ENCODE measurements around the gene ASAP2.

The ASAP2 gene

DNA sequence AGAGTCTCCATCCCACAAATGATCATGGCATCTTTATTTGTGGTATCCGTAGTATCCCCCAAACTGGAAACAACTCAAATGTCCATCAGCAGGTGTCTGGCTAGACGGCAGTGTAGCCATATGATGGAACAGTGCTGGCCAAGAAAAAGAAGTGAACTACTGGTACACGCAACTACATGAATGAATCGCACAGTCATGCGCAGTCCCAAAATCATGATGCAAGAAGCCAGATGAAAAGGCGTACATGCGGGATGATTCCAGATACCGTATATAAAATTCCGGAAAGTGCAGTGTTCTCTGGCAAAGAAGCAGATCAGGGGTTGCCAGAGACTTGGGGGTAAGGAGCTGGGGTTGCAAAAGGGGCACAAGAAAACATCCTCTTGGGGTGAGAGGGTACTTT lies 102.5 kb downstream of the ASAP2 start:
- Histone ChIP-seq H4K5ac (ENCODE audit: low read length) (no peak overlapping the region), H3K27me3 (ENCODE audit: insufficient read depth, low read length, poor library complexity) (no peaks in the 10 kb centered on the region), H3K4me3 (ENCODE audit: low read length) (no peak overlapping the region), H3K36me3 (ENCODE audit: control insufficient read depth, insufficient read depth, low read length) (no peaks in the 10 kb centered on the region), H2BK5ac (ENCODE audit: low read length) (no peak overlapping the region), H4K8ac (ENCODE audit: low read depth, low read length) (no peak overlapping the region), H3K79me2 (ENCODE audit: control insufficient read depth, insufficient read depth, low read length) (no peaks in the 10 kb centered on the region), H3K79me1 (ENCODE audit: low read length) (no peaks in the 10 kb centered on the region), H3K27ac (ENCODE audit: low read depth, low read length) (no peak overlapping the region), H3K4me2 (ENCODE audit: low read length) (no peak overlapping the region), H2BK15ac (replicated peaks; ENCODE audit: low read depth) (no peak overlapping the region), H3K4me1 (ENCODE audit: control insufficient read depth, low read depth, low read length) (peaks cover 2% of the 10 kb centered on the region), H3K9ac (ENCODE audit: low read length) (no peak overlapping the region), H2AK5ac (ENCODE audit: low read length) (no peak overlapping the region), H3K18ac (ENCODE audit: low read length) (no peak overlapping the region), H3K56ac (ENCODE audit: low read length) (no peak overlapping the region), H3K23ac (ENCODE audit: low read length) (no peak overlapping the region), H3K4ac (ENCODE audit: low read depth, low read length) (no peak overlapping the region), H2BK120ac (ENCODE audit: low read depth, low read length) (no peak overlapping the region)
- no peak for DNase-seq
- no CpG with 5 or more reads among the region's 9 CpGs for WGBS (ENCODE audit: extremely low coverage, insufficient coverage, low lambda C conversion rate)

DNA sequence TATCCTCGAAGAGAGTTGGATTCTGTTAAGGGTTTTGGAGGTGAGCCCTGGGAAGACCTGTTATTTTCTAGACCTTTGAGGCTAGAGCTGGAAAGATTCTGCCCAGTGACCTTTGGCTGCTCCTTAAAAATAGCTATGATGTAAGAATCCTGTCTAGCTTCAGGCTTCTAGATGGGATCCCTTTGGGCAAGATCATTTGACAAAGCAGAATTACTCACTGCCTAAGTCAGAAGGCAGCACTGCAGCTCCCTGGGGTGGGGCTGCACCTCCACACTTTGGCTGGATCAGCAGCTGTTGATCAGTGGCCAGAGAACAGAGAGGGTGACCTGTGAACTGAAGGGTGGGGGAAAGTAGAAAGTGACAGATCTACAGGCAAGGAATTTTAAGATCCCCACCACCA lies 103.8 kb downstream of the ASAP2 start:
- Histone ChIP-seq H4K5ac (ENCODE audit: low read length) (no peak overlapping the region), H2AK5ac (ENCODE audit: low read length) (no peak overlapping the region), H3K4me3 (ENCODE audit: low read length) (no peak overlapping the region), H3K4ac (ENCODE audit: low read depth, low read length) (no peak overlapping the region), H4K8ac (ENCODE audit: low read depth, low read length) (no peak overlapping the region), H2BK15ac (replicated peaks; ENCODE audit: low read depth) (no peak overlapping the region), H3K27ac (ENCODE audit: low read depth, low read length) (no peak overlapping the region), H2BK5ac (ENCODE audit: low read length) (no peak overlapping the region), H3K27me3 (ENCODE audit: insufficient read depth, low read length, poor library complexity) (no peaks in the 10 kb centered on the region), H3K4me2 (ENCODE audit: low read length) (no peak overlapping the region), H3K79me2 (ENCODE audit: control insufficient read depth, insufficient read depth, low read length) (no peaks in the 10 kb centered on the region), H3K4me1 (ENCODE audit: control insufficient read depth, low read depth, low read length) (peaks cover 2% of the 10 kb centered on the region), H3K79me1 (ENCODE audit: low read length) (no peaks in the 10 kb centered on the region), H3K23ac (ENCODE audit: low read length) (no peak overlapping the region), H2BK120ac (ENCODE audit: low read depth, low read length) (no peak overlapping the region), H3K56ac (ENCODE audit: low read length) (no peak overlapping the region), H3K36me3 (ENCODE audit: control insufficient read depth, insufficient read depth, low read length) (no peaks in the 10 kb centered on the region), H3K9ac (ENCODE audit: low read length) (no peak overlapping the region), H3K18ac (ENCODE audit: low read length) (no peak overlapping the region)
- no peak for DNase-seq
- no CpG with 5 or more reads among the region's 1 CpG for WGBS (ENCODE audit: extremely low coverage, insufficient coverage, low lambda C conversion rate)

DNA sequence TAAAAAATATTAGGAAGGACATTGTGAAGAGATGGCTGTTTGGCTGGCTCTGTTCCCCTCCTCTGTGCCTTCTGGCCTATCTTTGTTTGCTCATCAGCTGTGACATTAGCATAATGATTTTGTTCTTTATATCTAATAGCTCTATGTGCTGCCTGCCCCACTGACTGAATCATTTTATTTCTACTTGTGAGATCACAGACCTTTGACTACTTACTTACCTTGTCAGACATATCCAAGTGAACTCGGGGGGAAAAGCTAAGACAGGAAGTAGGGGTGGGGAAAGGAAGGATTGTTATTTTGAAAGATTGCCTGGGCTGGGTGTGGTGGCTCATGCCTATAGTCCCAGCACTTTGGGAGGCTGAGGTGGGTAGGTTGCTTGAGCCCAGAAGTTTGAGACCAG lies 104.2 kb downstream of the ASAP2 start:
- Histone ChIP-seq H3K27ac (ENCODE audit: low read depth, low read length) (no peak overlapping the region), H2BK120ac (ENCODE audit: low read depth, low read length) (no peak overlapping the region), H3K18ac (ENCODE audit: low read length) (no peak overlapping the region), H3K27me3 (ENCODE audit: insufficient read depth, low read length, poor library complexity) (no peaks in the 10 kb centered on the region), H2BK15ac (replicated peaks; ENCODE audit: low read depth) (no peak overlapping the region), H4K8ac (ENCODE audit: low read depth, low read length) (no peak overlapping the region), H4K5ac (ENCODE audit: low read length) (no peak overlapping the region), H2BK5ac (ENCODE audit: low read length) (no peak overlapping the region), H3K4ac (ENCODE audit: low read depth, low read length) (no peak overlapping the region), H3K4me1 (ENCODE audit: control insufficient read depth, low read depth, low read length) (peaks cover 2% of the 10 kb centered on the region), H3K4me3 (ENCODE audit: low read length) (no peak overlapping the region), H3K4me2 (ENCODE audit: low read length) (no peak overlapping the region), H3K9ac (ENCODE audit: low read length) (no peak overlapping the region), H3K56ac (ENCODE audit: low read length) (no peak overlapping the region), H3K79me1 (ENCODE audit: low read length) (no peaks in the 10 kb centered on the region), H3K23ac (ENCODE audit: low read length) (no peak overlapping the region), H2AK5ac (ENCODE audit: low read length) (no peak overlapping the region), H3K79me2 (ENCODE audit: control insufficient read depth, insufficient read depth, low read length) (no peaks in the 10 kb centered on the region), H3K36me3 (ENCODE audit: control insufficient read depth, insufficient read depth, low read length) (no peaks in the 10 kb centered on the region)
- DNase-seq: no peak
- no CpG with 5 or more reads among the region's 1 CpG for whole genome bisulfite sequencing (ENCODE audit: extremely low coverage, insufficient coverage, low lambda C conversion rate)

DNA sequence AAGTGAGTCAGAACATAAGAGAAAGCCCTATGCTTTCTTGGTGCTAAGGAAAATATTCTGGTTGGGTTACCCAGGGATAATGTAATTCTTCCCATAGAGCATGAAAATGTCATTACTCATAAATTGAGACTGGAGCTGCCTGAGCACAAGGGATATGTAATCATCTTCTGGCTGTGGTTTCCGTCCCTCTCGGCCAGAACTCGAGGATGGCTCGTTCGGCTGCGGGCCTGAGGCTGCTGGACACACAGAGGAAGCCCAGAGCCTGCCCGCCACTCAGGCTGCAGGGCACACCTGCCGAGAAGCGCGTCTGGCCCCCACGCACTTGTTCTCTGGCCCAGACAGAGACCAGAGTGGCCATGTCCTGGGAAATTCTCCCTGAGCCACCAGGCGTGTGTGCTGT lies 104.9 kb downstream of the ASAP2 start:
- Histone ChIP-seq H3K56ac (ENCODE audit: low read length) (no peak overlapping the region), H3K79me1 (ENCODE audit: low read length) (no peaks in the 10 kb centered on the region), H2AK5ac (ENCODE audit: low read length) (no peak overlapping the region), H2BK15ac (replicated peaks; ENCODE audit: low read depth) (no peak overlapping the region), H3K79me2 (ENCODE audit: control insufficient read depth, insufficient read depth, low read length) (no peaks in the 10 kb centered on the region), H3K36me3 (ENCODE audit: control insufficient read depth, insufficient read depth, low read length) (no peaks in the 10 kb centered on the region), H3K4me1 (ENCODE audit: control insufficient read depth, low read depth, low read length) (peaks cover 2% of the 10 kb centered on the region), H3K27ac (ENCODE audit: low read depth, low read length) (no peak overlapping the region), H2BK5ac (ENCODE audit: low read length) (no peak overlapping the region), H3K4me3 (ENCODE audit: low read length) (no peak overlapping the region), H3K27me3 (ENCODE audit: insufficient read depth, low read length, poor library complexity) (no peaks in the 10 kb centered on the region), H2BK120ac (ENCODE audit: low read depth, low read length) (no peak overlapping the region), H3K9ac (ENCODE audit: low read length) (no peak overlapping the region), H3K23ac (ENCODE audit: low read length) (no peak overlapping the region), H3K4me2 (ENCODE audit: low read length) (no peak overlapping the region), H3K4ac (ENCODE audit: low read depth, low read length) (no peak overlapping the region), H4K8ac (ENCODE audit: low read depth, low read length) (no peak overlapping the region), H3K18ac (ENCODE audit: low read length) (no peak overlapping the region), H4K5ac (ENCODE audit: low read length) (no peak overlapping the region)
- WGBS (ENCODE audit: extremely low coverage, insufficient coverage, low lambda C conversion rate): no CpG with 5 or more reads among the region's 12 CpGs
- DNase-seq: no peak

DNA sequence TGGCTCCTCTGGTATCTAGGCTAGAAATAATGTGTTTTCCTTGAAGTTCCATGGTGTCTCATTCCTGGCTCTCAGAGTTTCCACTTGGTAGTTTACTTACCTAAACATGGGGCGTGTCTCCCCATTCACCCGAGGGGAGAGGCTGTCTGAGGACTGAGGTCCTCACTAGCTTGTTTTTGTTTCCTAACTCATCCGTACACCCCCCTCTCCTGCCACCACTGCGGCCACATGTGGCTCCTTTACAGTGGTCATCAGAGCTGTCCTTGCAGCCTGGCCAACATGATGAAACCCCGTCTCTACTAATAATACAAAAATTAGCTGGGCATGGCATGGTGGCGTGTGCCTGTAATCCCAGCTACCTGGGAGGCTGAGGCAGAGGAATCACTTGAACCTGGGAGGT lies 106.0 kb downstream of the ASAP2 start:
- Histone ChIP-seq H3K4ac (ENCODE audit: low read depth, low read length) (no peak overlapping the region), H3K9ac (ENCODE audit: low read length) (no peak overlapping the region), H4K8ac (ENCODE audit: low read depth, low read length) (no peak overlapping the region), H3K79me2 (ENCODE audit: control insufficient read depth, insufficient read depth, low read length) (no peaks in the 10 kb centered on the region), H3K79me1 (ENCODE audit: low read length) (no peaks in the 10 kb centered on the region), H3K4me3 (ENCODE audit: low read length) (no peak overlapping the region), H3K27me3 (ENCODE audit: insufficient read depth, low read length, poor library complexity) (no peaks in the 10 kb centered on the region), H2AK5ac (ENCODE audit: low read length) (no peak overlapping the region), H3K27ac (ENCODE audit: low read depth, low read length) (no peak overlapping the region), H2BK5ac (ENCODE audit: low read length) (no peak overlapping the region), H2BK120ac (ENCODE audit: low read depth, low read length) (no peak overlapping the region), H2BK15ac (replicated peaks; ENCODE audit: low read depth) (no peak overlapping the region), H3K36me3 (ENCODE audit: control insufficient read depth, insufficient read depth, low read length) (no peaks in the 10 kb centered on the region), H3K4me2 (ENCODE audit: low read length) (no peak overlapping the region), H3K18ac (ENCODE audit: low read length) (no peak overlapping the region), H3K56ac (ENCODE audit: low read length) (no peak overlapping the region), H3K23ac (ENCODE audit: low read length) (no peak overlapping the region), H3K4me1 (ENCODE audit: control insufficient read depth, low read depth, low read length) (peaks cover 2% of the 10 kb centered on the region), H4K5ac (ENCODE audit: low read length) (no peak overlapping the region)
- no CpG with 5 or more reads among the region's 6 CpGs for WGBS (ENCODE audit: extremely low coverage, insufficient coverage, low lambda C conversion rate)
- no peak for DNase-seq

DNA sequence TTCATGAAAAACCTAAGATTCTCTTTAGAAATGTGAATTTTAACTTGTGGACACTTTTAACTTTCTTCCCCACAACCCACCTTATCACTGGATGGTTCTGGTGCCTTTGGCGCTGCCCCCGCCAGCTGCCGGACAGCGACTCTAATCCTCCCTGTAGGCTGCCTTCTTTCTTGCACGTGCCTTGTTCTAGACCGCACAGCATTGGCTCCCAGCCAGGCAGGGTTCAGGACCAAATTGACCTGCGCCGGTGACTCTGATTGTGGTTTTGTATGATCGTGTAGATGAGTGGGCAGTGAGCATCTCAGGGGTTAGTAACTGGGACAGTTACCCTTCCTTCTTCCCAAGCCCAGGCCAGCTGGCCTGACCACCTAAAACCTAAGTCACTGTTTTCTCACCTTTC lies 106.8 kb downstream of the ASAP2 start:
- H2BK120ac ChIP-seq (ENCODE audit: low read depth, low read length): no peak overlapping the region
- H2BK15ac ChIP-seq (replicated peaks; ENCODE audit: low read depth): no peak overlapping the region
- no peak overlapping the region for H3K56ac ChIP-seq (ENCODE audit: low read length)
- no peak overlapping the region for H3K27ac ChIP-seq (ENCODE audit: low read depth, low read length)
- no peak overlapping the region for H3K4ac ChIP-seq (ENCODE audit: low read depth, low read length)
- H3K27me3 ChIP-seq (ENCODE audit: insufficient read depth, low read length, poor library complexity): no peaks in the 10 kb centered on the region
- no peak overlapping the region for H3K4me2 ChIP-seq (ENCODE audit: low read length)
- no peak overlapping the region for H4K5ac ChIP-seq (ENCODE audit: low read length)
- no peak overlapping the region for H3K18ac ChIP-seq (ENCODE audit: low read length)
- no peak overlapping the region for H3K4me3 ChIP-seq (ENCODE audit: low read length)
- peaks cover 2% of the 10 kb centered on the region for H3K4me1 ChIP-seq (ENCODE audit: control insufficient read depth, low read depth, low read length)
- H3K79me2 ChIP-seq (ENCODE audit: control insufficient read depth, insufficient read depth, low read length): no peaks in the 10 kb centered on the region
- H2BK5ac ChIP-seq (ENCODE audit: low read length): no peak overlapping the region
- no peak overlapping the region for H4K8ac ChIP-seq (ENCODE audit: low read depth, low read length)
- no peaks in the 10 kb centered on the region for H3K36me3 ChIP-seq (ENCODE audit: control insufficient read depth, insufficient read depth, low read length)
- DNase-seq: no peak
- no peaks in the 10 kb centered on the region for H3K79me1 ChIP-seq (ENCODE audit: low read length)
- H3K9ac ChIP-seq (ENCODE audit: low read length): no peak overlapping the region
- no peak overlapping the region for H2AK5ac ChIP-seq (ENCODE audit: low read length)
- WGBS (ENCODE audit: extremely low coverage, insufficient coverage, low lambda C conversion rate): no CpG with 5 or more reads among the region's 9 CpGs
- no peak overlapping the region for H3K23ac ChIP-seq (ENCODE audit: low read length)

All from mesendoderm (in vitro differentiated cells).